Smooth muscle cell (in vitro differentiated cells): ENCODE data around the gene KRT20. TPM values are rescaled to one million over a fixed set of nuclear protein-coding genes. Genes with fewer than 3 reads are reported as not detected.

Experiments used
- DNase-seq: peaks from one replicate; lab custom pipeline; 2025; ENCODE audit not compliant: unreplicated experiment; lab: John Stamatoyannopoulos, UW
- H2AFZ ChIP-seq: fragments of 200-600 bp; sonication (generic); 2 replicates; pipeline ENCODE4 v1.6.0; 2016; ENCODE audit warnings: antibody characterized with exemption, low read depth, mild to moderate bottlenecking
- H3F3A ChIP-seq: fragments of 200-600 bp; sonication (generic); 2 replicates; pipeline ENCODE4 v1.6.0; 2017; ENCODE audit warnings: antibody characterized with exemption, low read depth
- H3K27ac ChIP-seq: fragments of 200-600 bp; sonication (generic); 2 replicates; pipeline ENCODE4 v1.5.1; 2016; ENCODE audit warnings: low read depth, mild to moderate bottlenecking
- H3K27me3 ChIP-seq: fragments of 200-600 bp; sonication (generic); 2 replicates; pipeline ENCODE4 v1.6.1; 2016; ENCODE audit warnings: low read depth, mild to moderate bottlenecking
- H3K36me3 ChIP-seq: fragments of 200-600 bp; sonication (generic); 2 replicates; pipeline ENCODE4 v1.5.1; 2016; ENCODE audit warnings: low read depth
- H3K4me1 ChIP-seq: fragments of 200-600 bp; sonication (generic); 2 replicates; pipeline ENCODE4 v1.5.1; 2016; ENCODE audit warnings: low read depth
- H3K4me2 ChIP-seq: fragments of 200-600 bp; sonication (generic); 2 replicates; pipeline ENCODE4 v1.6.0; 2016; ENCODE audit warnings: mild to moderate bottlenecking
- H3K4me3 ChIP-seq: fragments of 200-600 bp; sonication (generic); 2 replicates; pipeline ENCODE4 v1.5.1; 2016; ENCODE audit warnings: mild to moderate bottlenecking
- H3K79me2 ChIP-seq: fragments of 200-600 bp; sonication (generic); 2 replicates; pipeline ENCODE4 v1.6.0; 2016; ENCODE audit warnings: low read depth, mild to moderate bottlenecking
- H3K9ac ChIP-seq: fragments of 200-600 bp; sonication (generic); 2 replicates; pipeline ENCODE4 v1.6.0; 2016; ENCODE audit warnings: low read depth
- H3K9me3 ChIP-seq: fragments of 200-600 bp; sonication (generic); replicated peaks from 2 replicates; pipeline ENCODE4 v1.5.1; 2016; ENCODE audit warnings: low read depth
- H4K20me1 ChIP-seq: fragments of 200-600 bp; sonication (generic); 2 replicates; pipeline ENCODE4 v1.6.0; 2016; ENCODE audit warnings: low read depth
- CTCF ChIP-seq: fragments of 200-600 bp; sonication (generic); IDR thresholded peaks from 2 replicates; pipeline ENCODE4 v1.5.1; 2017; ENCODE audit warnings: borderline replicate concordance, mild to moderate bottlenecking, antibody characterized with exemption; ENCODE audit not compliant: insufficient read depth, poor library complexity, severe bottlenecking
- WGBS: methylation state at CpG from one replicate; pipeline ENCODE4 v1.1.7; 2016; ENCODE audit warnings: low lambda C conversion rate; 5-methylcytosine and 5-hydroxymethylcytosine counted together
- polyA plus RNA-seq: library from polyadenylated mRNA; unstranded; fragments of >200 nt; fragmentation: Nextera tagmentation; extraction: Ambion mirVana; gene quantifications from 2 replicates; pipeline ENCODE4 v1.2.1, GENCODE V29; 2016
- total RNA-seq: library from RNA; depleted of rRNA; stranded (reverse); fragments of >200 nt; gene quantifications from 2 replicates; pipeline ENCODE4 v1.2.3, GENCODE V29; 2014

KRT20 gene
- total and polyA plus RNA-seq, 2 experiments from 2014 or later, result not detected

GRCh38 chr17:40912486-40913210 is 27.6 kb upstream of the KRT20 start:
- no peaks in the 10 kb centered on the region for H3K9me3 ChIP-seq
- 83% methylated on average over 13 of the region's 13 CpGs for WGBS
- peak overlapping the region; percentile 11 for H3K27ac ChIP-seq
- no peaks in the 10 kb centered on the region for H4K20me1 ChIP-seq
- H3K27me3 ChIP-seq, result no peaks in the 10 kb centered on the region
- no peak for DNase-seq
- H3K4me1 ChIP-seq, result peaks cover 21% of the 10 kb centered on the region
- H3K36me3 ChIP-seq, result no peaks in the 10 kb centered on the region
- no peak overlapping the region for H3K4me2 ChIP-seq
- H3F3A ChIP-seq, result peaks cover 11% of the 10 kb centered on the region
- H3K9ac ChIP-seq, result no peak overlapping the region
- TF ChIP-seq CTCF, result no peak
- H2AFZ ChIP-seq, result no peak overlapping the region
- H3K4me3 ChIP-seq, result no peak overlapping the region
- no peaks in the 10 kb centered on the region for H3K79me2 ChIP-seq

- H3K27me3 ChIP-seq, result no peaks in the 10 kb centered on the region
- no peak for DNase-seq
- H3K27ac ChIP-seq, result peak overlapping the region; percentile 92
- peak overlapping the region; percentile 77 for H3K4me2 ChIP-seq
- H3K9ac ChIP-seq, result peak overlapping the region; percentile 60
- H3K79me2 ChIP-seq, result no peaks in the 10 kb centered on the region
- peak overlapping the region; percentile 60 for H2AFZ ChIP-seq
- peak overlapping the region; percentile 9 for H3K4me3 ChIP-seq
- peaks cover 21% of the 10 kb centered on the region for H3K4me1 ChIP-seq
- no peak for TF ChIP-seq CTCF
- H3F3A ChIP-seq, result peaks cover 11% of the 10 kb centered on the region
- H3K9me3 ChIP-seq, result no peaks in the 10 kb centered on the region
- H4K20me1 ChIP-seq, result no peaks in the 10 kb centered on the region
- 34% methylated on average over 3 of the region's 3 CpGs for WGBS
- no peaks in the 10 kb centered on the region for H3K36me3 ChIP-seq
Observed at GRCh38 chr17:40910441-40910841, 25.4 kb upstream of the KRT20 start.

- Histone ChIP-seq H3K4me1 (peaks cover 21% of the 10 kb centered on the region), H3K27ac (peak overlapping the region; percentile 92), H3K4me2 (peak overlapping the region; percentile 77), H3F3A (peaks cover 11% of the 10 kb centered on the region), H3K9ac (peak overlapping the region; percentile 72), H3K79me2 (no peaks in the 10 kb centered on the region), H3K27me3 (no peaks in the 10 kb centered on the region), H3K9me3 (no peaks in the 10 kb centered on the region), H3K36me3 (no peaks in the 10 kb centered on the region), H3K4me3 (peak overlapping the region; percentile 9), H2AFZ (no peak overlapping the region), H4K20me1 (no peaks in the 10 kb centered on the region)
- TF ChIP-seq CTCF, result no peak
- DNase-seq, result no peak
- 39% methylated on average over 4 of the region's 4 CpGs for WGBS
Observed at GRCh38 chr17:40909755-40910154, 24.7 kb upstream of the KRT20 start.

GRCh38 chr17:40909351-40909750 is 24.3 kb upstream of the KRT20 start:
- DNase-seq, result peak; percentile 23
- peak overlapping the region; percentile 92 for H3K27ac ChIP-seq
- peak overlapping the region; percentile 72 for H3K9ac ChIP-seq
- no peaks in the 10 kb centered on the region for H3K27me3 ChIP-seq
- no peaks in the 10 kb centered on the region for H4K20me1 ChIP-seq
- H3K4me3 ChIP-seq, result no peak overlapping the region
- H3K79me2 ChIP-seq, result no peaks in the 10 kb centered on the region
- H3K9me3 ChIP-seq, result no peaks in the 10 kb centered on the region
- peak overlapping the region; percentile 77 for H3K4me2 ChIP-seq
- peak; percentile 74 for TF ChIP-seq CTCF
- peaks cover 11% of the 10 kb centered on the region for H3F3A ChIP-seq
- 3% methylated on average over 5 of the region's 5 CpGs for WGBS
- H2AFZ ChIP-seq, result no peak overlapping the region
- H3K4me1 ChIP-seq, result peaks cover 21% of the 10 kb centered on the region
- H3K36me3 ChIP-seq, result no peaks in the 10 kb centered on the region
